Pancreas (tissue), 10 donors: ENCODE results near the gene NRCAM. TPM values are rescaled to one million over a fixed set of nuclear protein-coding genes. Genes with fewer than 3 reads are reported as not detected.
"Not testable (repeated sequence)": the region's sequence is repeated elsewhere in the genome, so short reads cannot be mapped to it uniquely, and the experiment has no call there.

Source experiments
- ATAC-seq, 4 donors: fragments of 200-7000 bp; cut with Tn5 transposase; one replicate each; pipeline versions ENCODE4 v1.8.0 to v1.9.1; 2020; ENCODE audit warnings: mild to moderate bottlenecking in 4 of 4, moderate library complexity in 4 of 4
- DNase-seq, 6 donors: peaks; one replicate each; pipeline ENCODE4 v3.0.0-alpha.2; 2020
- FAIRE-seq: peaks from 2 replicates; lab custom pipeline; 2012; peaks lifted over from hg19 to GRCh38; lab: Jason Lieb, UNC
- H3K27ac ChIP-seq, 4 donors: fragments of 200-600 bp; sonication (generic); 1 replicate in 3 of 4; 2 replicates in 1 of 4; pipeline versions ENCODE4 v1.5.0 to v1.8.0; 2020
- H3K27me3 ChIP-seq, 4 donors: fragments of 200-600 bp; one replicate each; pipeline ENCODE4 v1.8.0; 2021
- H3K36me3 ChIP-seq, 3 donors: fragments of 200-600 bp; sonication (generic) in 1 of 3; one replicate each; pipeline versions ENCODE4 v1.5.0 to v1.8.0; 2020 to 2021
- H3K4me1 ChIP-seq, 3 donors: fragments of 200-600 bp; one replicate each; pipeline ENCODE4 v1.8.0; 2021
- H3K4me3 ChIP-seq, 4 donors: fragments of 200-600 bp; sonication (generic) in 2 of 4; one replicate each; pipeline versions ENCODE4 v1.5.0 to v1.8.0; 2020 to 2021
- H3K9me3 ChIP-seq, 4 donors: fragments of 200-600 bp; one replicate each; pipeline ENCODE4 v1.8.0; 2021
- WGBS, 2 donors: extraction: QIAGEN DNeasy Blood & Tissue Kit; methylation state at CpG; one replicate each; pipeline ENCODE4 v1.1.7; 2013; 5-methylcytosine and 5-hydroxymethylcytosine counted together
- intact Hi-C, 3 donors: fragments of 100-400 bp; cut with DNase I; formaldehyde crosslinking; loops; one replicate each; pipeline versions ENCODE4 v1.11.1 to v1.14.2; 2022
- polyA plus RNA-seq, 2 donors: library from polyadenylated mRNA; stranded (reverse); fragments of 200-250 nt; gene quantifications; one replicate each; pipeline ENCODE4 v1.2.3, GENCODE V29; 2013
- total RNA-seq, 6 donors: library from RNA; stranded (reverse); fragmentation: NEBNext Ultra II Directional in 4 of 6; extraction: Animal tissue kit (Norgen Biotek cat#: 25700) in 4 of 6; gene quantifications; one replicate each; pipeline versions ENCODE4 v1.2.1 to v1.2.4, GENCODE V29; 2021 to 2023
- TF ChIP-seq, protein P1 (sequence below), 4 donors: fragments of 200-600 bp; sonication (generic) in 3 of 4; IDR thresholded peaks; one replicate each; pipeline versions ENCODE4 v1.5.0 to v1.8.0; 2021; ENCODE audit warnings: antibody characterized with exemption in 4 of 4
- donor health status: healthy with polysubstance abuse.
- donor health status: DM: no; HTN: no; CAD: no; lungs with moderate emphysema.
- donor health status: DM: no; HTN: no; CAD: no.
- donor health status: control.
- donor health status: control.
- donor health status: Bipolar disorder and iron deficiency.
- donor health status: DM: yes; HTN: yes; CAD: no.
- donor health status: DM: no; HTN: no; CAD: no.
- donor health status: DM: no; HTN: no; CAD: no.
- donor health status: DM: yes; HTN: yes; CAD: no.

Gene NRCAM
- total and polyA plus RNA-seq, 8 donors, result 14.1 to 53.6 (median 40.4) TPM

DNA sequence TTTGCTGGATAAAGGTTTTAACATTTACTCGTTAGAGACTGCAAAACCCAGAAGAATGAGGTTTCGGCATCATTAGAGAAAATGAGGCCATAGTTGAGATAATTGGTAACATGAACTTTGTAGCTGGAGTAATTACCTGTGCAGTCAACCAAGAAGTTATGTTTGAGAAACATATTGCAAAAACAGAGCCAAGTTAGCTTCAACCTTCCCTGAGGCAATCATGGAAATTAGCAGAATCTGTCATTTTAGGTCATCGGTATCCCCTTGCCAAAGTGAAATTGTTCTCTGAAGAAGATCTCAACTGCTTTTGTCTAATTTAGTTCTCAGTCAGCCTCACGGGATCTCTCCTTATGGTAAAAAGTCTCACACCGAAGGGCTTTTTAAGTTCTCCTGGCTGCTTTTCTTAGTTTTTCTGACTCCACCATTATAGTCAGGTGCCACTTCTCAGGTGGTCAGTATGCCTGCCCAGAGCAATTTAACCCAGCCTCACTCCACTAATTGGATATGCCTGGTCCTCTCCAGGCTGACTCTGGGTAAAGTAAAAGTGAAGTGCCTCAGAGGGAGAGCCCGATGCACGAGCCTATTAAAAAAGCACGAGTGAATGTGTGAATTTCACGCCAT lies 52.5 kb downstream of the NRCAM start:
- intact Hi-C loops, result no loop called here
- Histone ChIP-seq H3K36me3 (no peaks in the 10 kb centered on the region), H3K27me3 (no peaks in the 10 kb centered on the region), H3K4me3 (no peak overlapping the region), H3K9me3 (no peaks in the 10 kb centered on the region), H3K27ac (no peak overlapping the region), H3K4me1 (peaks cover 8 to 33% (median 30%) of the 10 kb centered on the region in 3 donors)
- ATAC-seq (no peak), FAIRE-seq (no peak), DNase-seq (no peak)
- 82 to 89% methylated on average over 9 of the region's 9 CpGs for WGBS, 2 donors
- TF ChIP-seq, protein P1, sequence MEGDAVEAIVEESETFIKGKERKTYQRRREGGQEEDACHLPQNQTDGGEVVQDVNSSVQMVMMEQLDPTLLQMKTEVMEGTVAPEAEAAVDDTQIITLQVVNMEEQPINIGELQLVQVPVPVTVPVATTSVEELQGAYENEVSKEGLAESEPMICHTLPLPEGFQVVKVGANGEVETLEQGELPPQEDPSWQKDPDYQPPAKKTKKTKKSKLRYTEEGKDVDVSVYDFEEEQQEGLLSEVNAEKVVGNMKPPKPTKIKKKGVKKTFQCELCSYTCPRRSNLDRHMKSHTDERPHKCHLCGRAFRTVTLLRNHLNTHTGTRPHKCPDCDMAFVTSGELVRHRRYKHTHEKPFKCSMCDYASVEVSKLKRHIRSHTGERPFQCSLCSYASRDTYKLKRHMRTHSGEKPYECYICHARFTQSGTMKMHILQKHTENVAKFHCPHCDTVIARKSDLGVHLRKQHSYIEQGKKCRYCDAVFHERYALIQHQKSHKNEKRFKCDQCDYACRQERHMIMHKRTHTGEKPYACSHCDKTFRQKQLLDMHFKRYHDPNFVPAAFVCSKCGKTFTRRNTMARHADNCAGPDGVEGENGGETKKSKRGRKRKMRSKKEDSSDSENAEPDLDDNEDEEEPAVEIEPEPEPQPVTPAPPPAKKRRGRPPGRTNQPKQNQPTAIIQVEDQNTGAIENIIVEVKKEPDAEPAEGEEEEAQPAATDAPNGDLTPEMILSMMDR (IDR thresholded peaks at IDR 0.05), result no peak

DNA sequence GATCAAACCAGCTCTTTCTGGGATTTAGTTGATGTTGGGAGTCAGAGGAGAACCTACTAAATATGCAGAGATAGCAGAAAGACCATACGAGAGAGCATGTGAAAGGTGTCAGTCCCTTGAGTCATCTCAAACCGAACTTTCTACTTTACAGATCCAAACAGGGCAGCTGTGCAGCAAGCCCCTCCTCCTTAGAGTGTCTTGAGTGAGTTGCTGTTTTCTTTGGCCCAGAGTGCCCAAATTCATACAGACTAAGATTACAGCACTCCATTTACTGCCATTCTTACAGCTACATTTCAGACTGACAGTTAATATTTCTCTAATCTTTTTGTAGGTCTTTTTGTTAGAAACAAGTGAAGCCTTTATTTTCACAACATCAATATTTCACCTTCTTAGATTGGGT lies 53.4 kb downstream of the NRCAM start:
- ATAC-seq (peak; percentile 75 to 89 (median 84)), FAIRE-seq (no peak), DNase-seq (peak in 2 of 6 donors; percentile 28 to 33)
- peaks cover 3 to 26% (median 22%) of the 10 kb centered on the region in 3 donors for H3K4me1 ChIP-seq
- peak overlapping the region in 1 of 4 donors; percentile 11 for H3K27ac ChIP-seq
- no peaks in the 10 kb centered on the region for H3K9me3 ChIP-seq
- intact Hi-C loops, result no loop called here
- H3K36me3 ChIP-seq, result no peaks in the 10 kb centered on the region
- TF ChIP-seq, protein P1 (IDR thresholded peaks at IDR 0.05), result no peak
- no peak overlapping the region for H3K4me3 ChIP-seq
- H3K27me3 ChIP-seq, result no peaks in the 10 kb centered on the region
- 22 to 31% methylated on average over 2 of the region's 2 CpGs for WGBS, 2 donors

DNA sequence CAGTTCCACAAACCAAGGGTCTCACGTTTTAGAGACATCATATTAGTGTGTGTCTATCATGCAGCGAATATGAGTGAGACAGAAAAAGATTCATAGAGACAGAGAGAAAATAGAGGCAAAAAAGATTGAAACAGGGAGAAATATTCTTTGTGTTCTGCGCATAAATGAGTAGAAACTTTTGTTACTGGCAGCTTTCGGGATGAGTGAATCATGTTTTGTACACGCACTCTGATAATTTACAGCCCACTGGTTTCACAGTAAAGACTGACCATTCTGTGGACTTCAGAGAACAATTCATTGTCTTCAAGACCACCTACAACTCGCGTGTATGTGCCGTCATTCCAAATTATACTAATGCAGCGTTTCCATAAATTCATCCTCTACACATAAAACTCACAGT lies 60.2 kb downstream of the NRCAM start:
- Histone ChIP-seq H3K27me3 (no peaks in the 10 kb centered on the region), H3K36me3 (no peaks in the 10 kb centered on the region), H3K9me3 (no peaks in the 10 kb centered on the region), H3K4me3 (no peak overlapping the region), H3K27ac (no peak overlapping the region), H3K4me1 (peaks cover 0 to 15% (median 0%) of the 10 kb centered on the region in 3 donors)
- ATAC-seq, result no peak
- 87 to 88% methylated on average over 9 of the region's 9 CpGs for WGBS, 2 donors
- no peak for DNase-seq
- no peak for FAIRE-seq
- intact Hi-C loops, result no loop called here
- TF ChIP-seq, protein P1 (IDR thresholded peaks at IDR 0.05), result no peak

DNA sequence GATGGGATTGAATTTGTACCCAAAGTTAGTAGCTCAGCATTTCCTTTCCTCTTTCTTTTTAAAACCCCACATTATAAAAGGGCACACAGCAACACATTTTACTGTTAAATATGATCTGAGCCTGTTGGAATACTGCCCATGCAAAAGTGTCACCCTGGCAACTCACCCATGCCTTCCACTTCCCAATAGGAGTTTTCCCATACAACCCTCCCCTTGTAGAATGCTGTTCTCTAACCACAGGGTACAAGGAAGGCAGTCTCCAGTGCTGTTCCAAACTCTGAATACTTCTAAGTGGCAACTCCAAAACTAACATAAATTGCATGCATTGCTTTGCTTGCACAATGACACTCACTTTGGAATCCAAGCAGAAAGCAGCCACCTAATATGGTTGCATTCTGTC lies 60.8 kb downstream of the NRCAM start:
- Histone ChIP-seq H3K36me3 (no peaks in the 10 kb centered on the region), H3K27me3 (no peaks in the 10 kb centered on the region), H3K9me3 (no peaks in the 10 kb centered on the region), H3K4me3 (no peak overlapping the region), H3K27ac (no peak overlapping the region), H3K4me1 (peaks cover 0 to 15% (median 0%) of the 10 kb centered on the region in 3 donors)
- TF ChIP-seq, protein P1 (IDR thresholded peaks at IDR 0.05), result no peak
- ATAC-seq (peak in 2 of 4 donors; percentile 51 to 53), DNase-seq (no peak), FAIRE-seq (no peak)
- intact Hi-C loops, result no loop called here

DNA sequence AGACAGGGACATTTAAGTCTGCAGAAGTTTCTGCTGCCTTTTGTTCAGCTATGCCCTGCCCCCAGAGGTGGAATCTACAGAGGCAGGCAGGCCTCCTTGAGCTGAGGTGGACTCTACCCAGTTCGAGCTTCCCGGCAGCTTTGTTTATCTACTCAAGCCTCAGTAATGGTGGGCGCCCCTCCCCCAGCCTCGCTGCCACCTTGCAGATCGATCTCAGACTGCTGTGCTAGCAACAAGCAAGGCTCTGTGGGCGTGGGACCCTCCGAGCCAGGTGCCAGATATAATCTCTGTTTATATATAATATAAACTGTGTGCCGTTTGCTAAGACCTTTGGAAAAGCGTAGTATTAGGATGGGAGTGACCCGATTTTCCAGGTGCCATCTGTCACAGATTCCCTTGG lies 63.1 kb downstream of the NRCAM start:
- H3K4me3 ChIP-seq, intact Hi-C loops, H3K9me3 ChIP-seq, ATAC-seq, DNase-seq, FAIRE-seq, H3K36me3 ChIP-seq, H3K27ac ChIP-seq, H3K27me3 ChIP-seq: not testable (repeated sequence)
- H3K4me1 ChIP-seq, result peaks cover 0 to 15% (median 0%) of the 10 kb centered on the region in 3 donors
- WGBS, 2 donors, result 54 to 65% methylated on average over 10 of the region's 10 CpGs

DNA sequence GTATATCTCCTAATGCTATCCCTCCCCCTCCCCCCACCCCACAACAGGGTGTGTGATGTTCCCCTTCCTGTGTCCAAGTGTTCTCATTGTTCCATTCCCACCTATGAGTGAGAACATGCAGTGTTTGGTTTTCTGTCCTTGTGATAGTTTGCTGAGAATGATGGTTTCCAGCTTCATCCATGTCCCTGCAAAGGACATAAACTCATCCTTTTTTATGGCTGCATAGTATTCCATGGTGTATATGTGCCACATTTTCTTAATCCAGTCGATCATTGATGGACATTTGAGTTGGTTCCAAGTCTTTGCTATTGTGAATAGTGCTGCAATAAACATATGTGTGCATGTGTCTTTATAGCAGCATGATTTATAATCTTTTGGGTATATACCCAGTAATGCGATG lies 68.5 kb downstream of the NRCAM start:
- 90 to 98% methylated on average over 2 of the region's 2 CpGs for WGBS, 2 donors
- H3K27ac ChIP-seq, ATAC-seq, DNase-seq, H3K27me3 ChIP-seq, intact Hi-C loops, H3K36me3 ChIP-seq, FAIRE-seq, H3K4me1 ChIP-seq, H3K4me3 ChIP-seq, H3K9me3 ChIP-seq: not testable (repeated sequence)
